Measurements from ENCODE around the gene SMYD3. TPM values are rescaled to one million over a fixed set of nuclear protein-coding genes. Genes with fewer than 3 reads are reported as not detected.
"Not testable (repeated sequence)": the region's sequence is repeated elsewhere in the genome, so short reads cannot be mapped to it uniquely, and the experiment has no call there.

Gene SMYD3
- total RNA-seq, 5 donors from 2014 or later (not counting 1 experiment from before 2014, with no cell fraction given) = 17.7 to 37.8 (median 21.9) TPM

DNA sequence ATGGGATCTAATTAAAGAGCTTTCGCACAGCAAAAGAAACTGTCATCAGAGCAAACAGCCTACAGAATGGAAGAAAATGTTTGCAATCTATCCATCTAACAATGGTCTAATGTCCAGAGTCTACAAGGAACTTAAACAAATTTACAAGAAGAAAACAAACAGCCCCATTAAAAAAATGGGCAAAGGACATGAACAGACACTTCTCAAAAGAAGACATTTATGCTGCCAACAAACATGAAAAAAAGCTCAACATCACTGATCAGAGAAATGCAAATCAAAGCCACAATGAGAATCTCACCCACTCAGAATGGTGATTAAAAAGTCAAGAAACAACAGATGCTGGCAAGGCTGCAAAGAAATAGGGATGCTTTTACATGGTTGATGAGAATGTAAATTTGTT, 561.9 kb downstream of the SMYD3 start:
- CTCF ChIA-PET = interaction anchor here in 1 of 2 donors (0.6 kb wide), 1 partner anchor 77 kb away, joined by 3 read pairs; no protein-coding TSS in a partner anchor

GRCh38 chr1:245942856-245943255, 564.2 kb downstream of the SMYD3 start:
- H3K9me3 ChIP-seq = no peaks in the 10 kb centered on the region
- no peak overlapping the region for H3K27ac ChIP-seq (ENCODE audit: low read length)
- H3K4me1 Mint-ChIP-seq = peaks cover 21 to 26% (median 25%) of the 10 kb centered on the region in 3 donors
- peaks cover 5% of the 10 kb centered on the region for H3K36me3 Mint-ChIP-seq
- peak overlapping the region in 1 of 3 donors; percentile 34 for H3K4me3 Mint-ChIP-seq
- no peaks in the 10 kb centered on the region for H3K27me3 Mint-ChIP-seq
- H3K27me3 ChIP-seq (replicated peaks in 1 of 2; ENCODE audit: control insufficient read depth in 2 of 2, extremely low read depth in 1 of 2, insufficient read depth in 2 of 2, low read length in 1 of 2) = no peaks in the 10 kb centered on the region
- DNase-seq (peak in 1 of 35 experiments; percentile 58), ATAC-seq (replicated peaks in 1 of 4) (peak in 2 of 4 experiments; percentile 27 to 88)
- WGBS (ENCODE audit: insufficient coverage) = no CpG with 5 or more reads among the region's 3 CpGs
- H3K9me3 Mint-ChIP-seq = peaks cover 4 to 16% (median 10%) of the 10 kb centered on the region in 3 donors
- peak overlapping the region in 1 of 2 donors; percentile 5 for H3K27ac Mint-ChIP-seq
- no peaks in the 10 kb centered on the region for H3K36me3 ChIP-seq (ENCODE audit: control insufficient read depth in 2 of 2, extremely low read depth in 1 of 2, insufficient read depth in 1 of 2, low read length in 1 of 2)
- H3K4me1 ChIP-seq (ENCODE audit: control insufficient read depth in 1 of 2, extremely low read depth in 1 of 2, insufficient read depth in 2 of 2, low read length in 2 of 2) = peaks cover 0 to 2% of the 10 kb centered on the region in 2 experiments
- ChIA-PET CTCF (interaction anchor here (0.6 to 1.5 kb wide), 3 partner anchors 21 to 790 kb away, joined by 3 to 6 read pairs (median 5); no protein-coding TSS in a partner anchor), POLR2A (interaction anchor here in 1 of 2 donors (0.6 kb wide), 1 partner anchor 15 kb away, joined by 14 read pairs; no protein-coding TSS in a partner anchor)
- H3K4me3 ChIP-seq (ENCODE audit: control insufficient read depth in 1 of 2, extremely low read depth in 1 of 2, low read length in 1 of 2) = no peak overlapping the region

More for the DNA sequence above, 561.9 kb downstream of the SMYD3 start:
- H3K27me3 Mint-ChIP-seq; H3K4me1 ChIP-seq (ENCODE audit: control insufficient read depth in 1 of 2, extremely low read depth in 1 of 2, insufficient read depth in 2 of 2, low read length in 2 of 2); H3K4me3 ChIP-seq (ENCODE audit: control insufficient read depth in 1 of 2, extremely low read depth in 1 of 2, low read length in 1 of 2); H3K27ac Mint-ChIP-seq; H3K27ac ChIP-seq (ENCODE audit: low read length); ATAC-seq (replicated peaks in 1 of 4); POLR2A ChIA-PET; DNase-seq; H3K27me3 ChIP-seq (replicated peaks in 1 of 2; ENCODE audit: control insufficient read depth in 2 of 2, extremely low read depth in 1 of 2, insufficient read depth in 2 of 2, low read length in 1 of 2); H3K9me3 ChIP-seq; H3K4me3 Mint-ChIP-seq; H3K36me3 Mint-ChIP-seq; H3K36me3 ChIP-seq (ENCODE audit: control insufficient read depth in 2 of 2, extremely low read depth in 1 of 2, insufficient read depth in 1 of 2, low read length in 1 of 2): not testable (repeated sequence)
- WGBS (ENCODE audit: insufficient coverage) = no CpG with 5 or more reads among the region's 1 CpG
- Mint-ChIP-seq H3K4me1 (peaks cover 21 to 26% (median 25%) of the 10 kb centered on the region in 3 donors), H3K9me3 (peaks cover 4 to 16% (median 10%) of the 10 kb centered on the region in 3 donors)

DNA sequence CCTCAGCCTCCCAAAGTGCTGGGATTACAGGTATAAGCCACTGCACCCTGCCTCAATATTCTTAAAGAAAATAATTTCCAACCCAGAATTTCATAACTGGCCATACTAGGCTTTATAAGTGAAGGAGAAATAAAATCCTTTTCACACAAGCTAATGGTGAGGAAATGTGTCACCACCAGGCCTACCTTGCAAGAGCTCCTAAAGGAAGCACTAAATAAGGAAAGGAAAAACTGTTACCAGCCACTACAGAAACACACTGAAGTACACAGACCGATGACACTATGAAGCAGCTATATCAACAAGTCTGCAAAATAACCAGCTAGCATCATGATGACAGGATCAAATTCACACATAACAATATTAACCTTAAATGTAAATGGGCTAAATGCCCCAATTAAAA, 565.3 kb downstream of the SMYD3 start:
- CTCF ChIA-PET; H3K4me1 ChIP-seq (ENCODE audit: control insufficient read depth in 1 of 2, extremely low read depth in 1 of 2, insufficient read depth in 2 of 2, low read length in 2 of 2); H3K36me3 Mint-ChIP-seq; H3K4me3 ChIP-seq (ENCODE audit: control insufficient read depth in 1 of 2, extremely low read depth in 1 of 2, low read length in 1 of 2); H3K9me3 ChIP-seq; H3K27me3 Mint-ChIP-seq; H3K36me3 ChIP-seq (ENCODE audit: control insufficient read depth in 2 of 2, extremely low read depth in 1 of 2, insufficient read depth in 1 of 2, low read length in 1 of 2); DNase-seq; ATAC-seq (replicated peaks in 1 of 4); H3K27ac ChIP-seq (ENCODE audit: low read length); H3K4me3 Mint-ChIP-seq; H3K27me3 ChIP-seq (replicated peaks in 1 of 2; ENCODE audit: control insufficient read depth in 2 of 2, extremely low read depth in 1 of 2, insufficient read depth in 2 of 2, low read length in 1 of 2); H3K27ac Mint-ChIP-seq: not testable (repeated sequence)
- H3K4me1 Mint-ChIP-seq = peaks cover 21 to 26% (median 25%) of the 10 kb centered on the region in 3 donors
- H3K9me3 Mint-ChIP-seq = peaks cover 4 to 16% (median 10%) of the 10 kb centered on the region in 3 donors
- 100% methylated on average over 1 of the region's 1 CpG for WGBS (ENCODE audit: insufficient coverage)
- POLR2A ChIA-PET = interaction anchor here in 1 of 2 donors (0.6 kb wide), 1 partner anchor 250 kb away, joined by 3 read pairs; no protein-coding TSS in a partner anchor

GRCh38 chr1:245939756-245940345, 567.2 kb downstream of the SMYD3 start:
- no peak overlapping the region for H3K4me3 ChIP-seq (ENCODE audit: control insufficient read depth in 1 of 2, extremely low read depth in 1 of 2, low read length in 1 of 2)
- 83% methylated on average over 2 of the region's 8 CpGs for WGBS (ENCODE audit: insufficient coverage)
- H3K36me3 Mint-ChIP-seq = no peaks in the 10 kb centered on the region
- no peaks in the 10 kb centered on the region for H3K27me3 ChIP-seq (replicated peaks in 1 of 2; ENCODE audit: control insufficient read depth in 2 of 2, extremely low read depth in 1 of 2, insufficient read depth in 2 of 2, low read length in 1 of 2)
- peaks cover 0 to 4% (median 3%) of the 10 kb centered on the region in 3 donors for H3K9me3 Mint-ChIP-seq
- no peak overlapping the region for H3K27ac Mint-ChIP-seq
- no peaks in the 10 kb centered on the region for H3K36me3 ChIP-seq (ENCODE audit: control insufficient read depth in 2 of 2, extremely low read depth in 1 of 2, insufficient read depth in 1 of 2, low read length in 1 of 2)
- no peak for ATAC-seq (replicated peaks in 1 of 4)
- H3K4me3 Mint-ChIP-seq = no peak overlapping the region
- peaks cover 21 to 26% (median 25%) of the 10 kb centered on the region in 3 donors for H3K4me1 Mint-ChIP-seq
- H3K9me3 ChIP-seq = no peaks in the 10 kb centered on the region
- H3K27ac ChIP-seq (ENCODE audit: low read length) = no peak overlapping the region
- peaks cover 0 to 2% of the 10 kb centered on the region in 2 experiments for H3K4me1 ChIP-seq (ENCODE audit: control insufficient read depth in 1 of 2, extremely low read depth in 1 of 2, insufficient read depth in 2 of 2, low read length in 2 of 2)
- DNase-seq = no peak
- ChIA-PET CTCF (no interaction called here), POLR2A (no interaction called here)
- H3K27me3 Mint-ChIP-seq = no peaks in the 10 kb centered on the region

DNA sequence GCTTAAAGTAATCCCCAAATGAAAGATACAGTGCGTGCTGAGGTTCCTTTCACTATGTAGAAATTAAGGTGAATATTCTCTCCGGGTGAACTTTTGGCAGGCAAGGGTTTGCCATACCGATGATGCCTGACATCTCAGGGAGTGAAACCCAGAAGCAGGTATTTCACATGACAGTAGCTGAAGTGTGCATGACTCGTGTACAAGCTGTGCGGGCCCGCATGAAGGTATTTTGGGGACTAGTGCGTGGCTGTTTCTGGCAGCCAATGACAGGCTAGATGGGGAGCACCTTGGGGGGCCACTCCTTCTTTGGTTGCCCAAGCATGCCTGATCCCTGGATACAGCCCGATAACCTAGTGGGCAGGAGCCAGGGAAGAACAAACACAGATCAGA, 569.0 kb downstream of the SMYD3 start:
- POLR2A ChIA-PET = no interaction called here
- no peaks in the 10 kb centered on the region for H3K27me3 ChIP-seq (replicated peaks in 1 of 2; ENCODE audit: control insufficient read depth in 2 of 2, extremely low read depth in 1 of 2, insufficient read depth in 2 of 2, low read length in 1 of 2)
- DNase-seq (no peak), ATAC-seq (replicated peaks in 1 of 4) (no peak)
- H3K36me3 ChIP-seq (ENCODE audit: control insufficient read depth in 2 of 2, extremely low read depth in 1 of 2, insufficient read depth in 1 of 2, low read length in 1 of 2) = no peaks in the 10 kb centered on the region
- H3K9me3 Mint-ChIP-seq = no peaks in the 10 kb centered on the region
- no peaks in the 10 kb centered on the region for H3K27me3 Mint-ChIP-seq
- no peak overlapping the region for H3K27ac Mint-ChIP-seq
- no peak overlapping the region for H3K4me3 Mint-ChIP-seq
- WGBS (ENCODE audit: insufficient coverage) = 97% methylated on average over 6 of the region's 8 CpGs
- CTCF ChIA-PET = no interaction called here
- no peaks in the 10 kb centered on the region for H3K9me3 ChIP-seq
- H3K4me3 ChIP-seq (ENCODE audit: control insufficient read depth in 1 of 2, extremely low read depth in 1 of 2, low read length in 1 of 2) = no peak overlapping the region
- H3K4me1 ChIP-seq (ENCODE audit: control insufficient read depth in 1 of 2, extremely low read depth in 1 of 2, insufficient read depth in 2 of 2, low read length in 2 of 2) = no peaks in the 10 kb centered on the region
- peaks cover 10 to 15% (median 13%) of the 10 kb centered on the region in 3 donors for H3K4me1 Mint-ChIP-seq
- H3K36me3 Mint-ChIP-seq = no peaks in the 10 kb centered on the region
- H3K27ac ChIP-seq (ENCODE audit: low read length) = no peak overlapping the region

GRCh38 chr1:245937316-245938045, 569.6 kb downstream of the SMYD3 start:
- Histone ChIP-seq H3K4me3 (ENCODE audit: control insufficient read depth in 1 of 2, extremely low read depth in 1 of 2, low read length in 1 of 2) (no peak overlapping the region), H3K36me3 (ENCODE audit: control insufficient read depth in 2 of 2, extremely low read depth in 1 of 2, insufficient read depth in 1 of 2, low read length in 1 of 2) (no peaks in the 10 kb centered on the region), H3K27ac (ENCODE audit: low read length) (no peak overlapping the region), H3K9me3 (no peaks in the 10 kb centered on the region), H3K4me1 (ENCODE audit: control insufficient read depth in 1 of 2, extremely low read depth in 1 of 2, insufficient read depth in 2 of 2, low read length in 2 of 2) (no peaks in the 10 kb centered on the region), H3K27me3 (replicated peaks in 1 of 2; ENCODE audit: control insufficient read depth in 2 of 2, extremely low read depth in 1 of 2, insufficient read depth in 2 of 2, low read length in 1 of 2) (no peaks in the 10 kb centered on the region)
- H3K4me3 Mint-ChIP-seq = no peak overlapping the region
- CTCF ChIA-PET = interaction anchor here in 1 of 2 donors (0.6 kb wide), 1 partner anchor 153 kb away, joined by 4 read pairs; no protein-coding TSS in a partner anchor
- H3K27me3 Mint-ChIP-seq = no peaks in the 10 kb centered on the region
- 94% methylated on average over 4 of the region's 8 CpGs for WGBS (ENCODE audit: insufficient coverage)
- no peak overlapping the region for H3K27ac Mint-ChIP-seq
- POLR2A ChIA-PET = no interaction called here
- no peak for ATAC-seq (replicated peaks in 1 of 4)
- H3K4me1 Mint-ChIP-seq = peaks cover 4 to 9% (median 8%) of the 10 kb centered on the region in 3 donors
- DNase-seq = no peak
- no peaks in the 10 kb centered on the region for H3K9me3 Mint-ChIP-seq
- no peaks in the 10 kb centered on the region for H3K36me3 Mint-ChIP-seq
